Trophoblast cell (in vitro differentiated cells and primary cell): ENCODE measurements around the gene NRL.

Experiments used
- DNase-seq, 2 donors: peaks; one replicate each; pipeline ENCODE4 v3.0.0-alpha.2; 2016
- H2AFZ ChIP-seq: 2 replicates; pipeline ENCODE4 v1.6.1; 2013; ENCODE audit warnings: low read length, moderate library complexity, mild to moderate bottlenecking; ENCODE audit not compliant: insufficient read depth, poor library complexity
- H2AK5ac ChIP-seq: 2 replicates; pipeline ENCODE4 v1.6.1; 2013; ENCODE audit warnings: mild to moderate bottlenecking, low read length
- H2BK120ac ChIP-seq: 2 replicates; pipeline ENCODE4 v1.6.1; 2013; ENCODE audit warnings: low read length, mild to moderate bottlenecking, moderate library complexity; ENCODE audit not compliant: insufficient read depth, poor library complexity
- H2BK12ac ChIP-seq: 2 replicates; pipeline ENCODE4 v1.6.1; 2013; ENCODE audit warnings: mild to moderate bottlenecking, low read length, moderate library complexity
- H2BK5ac ChIP-seq: 2 replicates; pipeline ENCODE4 v1.6.1; 2013; ENCODE audit warnings: low read length, low read depth, moderate library complexity, mild to moderate bottlenecking; ENCODE audit not compliant: poor library complexity
- H3K14ac ChIP-seq: 2 replicates; pipeline ENCODE4 v1.6.1; 2013; ENCODE audit warnings: mild to moderate bottlenecking, low read length
- H3K18ac ChIP-seq: 2 replicates; pipeline ENCODE4 v1.6.1; 2013; ENCODE audit warnings: mild to moderate bottlenecking, low read length
- H3K23ac ChIP-seq: 2 replicates; pipeline ENCODE4 v1.6.1; 2013; ENCODE audit warnings: low read length
- H3K27ac ChIP-seq: 2 replicates; pipeline ENCODE4 v1.5.1; 2013; ENCODE audit warnings: low read depth, mild to moderate bottlenecking, inconsistent platforms, low read length, moderate library complexity
- H3K27me3 ChIP-seq: 2 replicates; pipeline ENCODE4 v1.6.1; 2013; ENCODE audit warnings: inconsistent platforms, mild to moderate bottlenecking, low read length, moderate library complexity; ENCODE audit not compliant: insufficient read depth
- H3K36me3 ChIP-seq, 2 experiments: 1 replicate in 1 of 2; 2 replicates in 1 of 2; pipeline ENCODE4 v1.6.1; 2013; ENCODE audit warnings: low read length in 2 of 2, mild to moderate bottlenecking in 2 of 2, moderate library complexity in 1 of 2; ENCODE audit not compliant: insufficient read depth in 2 of 2, control insufficient read depth in 1 of 2
- H3K4ac ChIP-seq: 2 replicates; pipeline ENCODE4 v1.6.1; 2013; ENCODE audit warnings: low read depth, mild to moderate bottlenecking, low read length, moderate library complexity
- H3K4me1 ChIP-seq, 2 experiments: 1 replicate in 1 of 2; 2 replicates in 1 of 2; pipeline ENCODE4 v1.6.1; 2013; ENCODE audit warnings: low read length in 2 of 2, mild to moderate bottlenecking in 2 of 2, moderate library complexity in 1 of 2; ENCODE audit not compliant: insufficient read depth in 2 of 2, control insufficient read depth in 1 of 2
- H3K4me2 ChIP-seq: 2 replicates; pipeline ENCODE4 v1.6.1; 2013; ENCODE audit warnings: inconsistent platforms, mild to moderate bottlenecking, low read length, moderate library complexity
- H3K4me3 ChIP-seq: 2 replicates; pipeline ENCODE4 v1.5.1; 2013; ENCODE audit warnings: mild to moderate bottlenecking, low read depth, low read length, inconsistent platforms
- H3K79me1 ChIP-seq: one replicate; pipeline ENCODE4 v1.6.1; 2013; ENCODE audit warnings: low read length
- H3K79me2 ChIP-seq: 2 replicates; pipeline ENCODE4 v1.6.1; 2013; ENCODE audit warnings: low read length, mild to moderate bottlenecking; ENCODE audit not compliant: control insufficient read depth, insufficient read depth, poor library complexity
- H3K9ac ChIP-seq: 2 replicates; pipeline ENCODE4 v1.6.1; 2013; ENCODE audit warnings: mild to moderate bottlenecking, low read length
- H3K9me3 ChIP-seq: 2 replicates; pipeline ENCODE4 v1.6.1; 2013; ENCODE audit warnings: low read depth, mild to moderate bottlenecking, control low read depth, inconsistent platforms, low read length; ENCODE audit not compliant: insufficient read depth
- H4K12ac ChIP-seq: 2 replicates; pipeline ENCODE4 v1.6.1; 2013; ENCODE audit warnings: low read depth, mild to moderate bottlenecking, low read length, moderate library complexity
- H4K8ac ChIP-seq: 2 replicates; pipeline ENCODE4 v1.6.1; 2013; ENCODE audit warnings: low read depth, mild to moderate bottlenecking, low read length, moderate library complexity
- H4K91ac ChIP-seq: one replicate; pipeline ENCODE4 v1.6.1; 2013; ENCODE audit warnings: low read depth, mild to moderate bottlenecking, low read length, moderate library complexity
- WGBS: extraction: QIAGEN DNeasy Blood & Tissue Kit; methylation state at CpG from one replicate; pipeline ENCODE4 v1.1.7; 2013; ENCODE audit warnings: missing lambda C conversion rate; ENCODE audit not compliant: insufficient read length, insufficient coverage; ENCODE audit errors: extremely low coverage; 5-methylcytosine and 5-hydroxymethylcytosine counted together

The NRL gene

GRCh38 chr14:24121210-24121609 is 6.5 kb upstream of the NRL start:
- no peak for DNase-seq
- Histone ChIP-seq H2BK5ac (no peak overlapping the region), H2AFZ (no peak overlapping the region), H3K27me3 (no peaks in the 10 kb centered on the region), H2BK12ac (no peak overlapping the region), H3K4me1 (peaks cover 0 to 1% of the 10 kb centered on the region in 2 experiments), H3K9ac (no peak overlapping the region), H4K12ac (no peak overlapping the region), H3K4me2 (no peak overlapping the region), H2AK5ac (no peak overlapping the region), H4K91ac (no peak overlapping the region), H3K79me2 (no peaks in the 10 kb centered on the region), H3K27ac (no peak overlapping the region), H4K8ac (no peak overlapping the region), H3K36me3 (peaks cover 35 to 57% of the 10 kb centered on the region in 2 experiments), H3K79me1 (no peaks in the 10 kb centered on the region), H3K4me3 (no peak overlapping the region), H3K4ac (no peak overlapping the region), H3K9me3 (peaks cover 2% of the 10 kb centered on the region), H2BK120ac (no peak overlapping the region), H3K18ac (no peak overlapping the region), H3K23ac (no peak overlapping the region), H3K14ac (no peak overlapping the region)
- WGBS, result no CpG with 5 or more reads among the region's 8 CpGs

- no CpG with 5 or more reads among the region's 6 CpGs for WGBS
- Histone ChIP-seq H3K36me3 (peaks cover 35 to 57% of the 10 kb centered on the region in 2 experiments), H4K12ac (no peak overlapping the region), H3K4me2 (no peak overlapping the region), H2BK5ac (no peak overlapping the region), H3K9ac (no peak overlapping the region), H3K9me3 (peaks cover 2% of the 10 kb centered on the region), H3K79me1 (peaks cover 1% of the 10 kb centered on the region), H2BK120ac (no peak overlapping the region), H3K23ac (no peak overlapping the region), H2AK5ac (no peak overlapping the region), H3K27me3 (no peaks in the 10 kb centered on the region), H3K4me3 (peak overlapping the region; percentile 14), H3K14ac (no peak overlapping the region), H2BK12ac (no peak overlapping the region), H2AFZ (no peak overlapping the region), H4K8ac (no peak overlapping the region), H3K27ac (no peak overlapping the region), H4K91ac (no peak overlapping the region), H3K18ac (no peak overlapping the region), H3K4ac (no peak overlapping the region), H3K79me2 (peaks cover 1% of the 10 kb centered on the region), H3K4me1 (peaks cover 3 to 9% of the 10 kb centered on the region in 2 experiments)
- DNase-seq, result no peak
These were observed 4.9 kb upstream of the NRL start for GRCh38 chr14:24119691-24120090.

GRCh38 chr14:24117179-24117578 is 2.4 kb upstream of the NRL start:
- H3K79me2 ChIP-seq, result peaks cover 9% of the 10 kb centered on the region
- no CpG with 5 or more reads among the region's 6 CpGs for WGBS
- H3K4ac ChIP-seq, result no peak overlapping the region
- DNase-seq, result no peak
- no peak overlapping the region for H3K27ac ChIP-seq
- H4K12ac ChIP-seq, result no peak overlapping the region
- H3K23ac ChIP-seq, result no peak overlapping the region
- no peak overlapping the region for H2AFZ ChIP-seq
- H3K79me1 ChIP-seq, result peaks cover 10% of the 10 kb centered on the region
- peaks cover 2% of the 10 kb centered on the region for H3K9me3 ChIP-seq
- no peak overlapping the region for H3K4me3 ChIP-seq
- H3K9ac ChIP-seq, result no peak overlapping the region
- no peak overlapping the region for H3K4me2 ChIP-seq
- no peak overlapping the region for H2BK12ac ChIP-seq
- no peak overlapping the region for H2BK5ac ChIP-seq
- no peak overlapping the region for H3K14ac ChIP-seq
- H4K8ac ChIP-seq, result no peak overlapping the region
- no peaks in the 10 kb centered on the region for H3K27me3 ChIP-seq
- H4K91ac ChIP-seq, result no peak overlapping the region
- H2AK5ac ChIP-seq, result no peak overlapping the region
- peaks cover 3 to 9% of the 10 kb centered on the region in 2 experiments for H3K4me1 ChIP-seq
- H2BK120ac ChIP-seq, result no peak overlapping the region
- H3K36me3 ChIP-seq, result peaks cover 28 to 42% of the 10 kb centered on the region in 2 experiments
- H3K18ac ChIP-seq, result no peak overlapping the region

- Histone ChIP-seq H3K9ac (no peak overlapping the region), H4K12ac (no peak overlapping the region), H3K9me3 (peaks cover 2% of the 10 kb centered on the region), H2BK120ac (no peak overlapping the region), H2AFZ (no peak overlapping the region), H3K4me1 (peaks cover 3 to 9% of the 10 kb centered on the region in 2 experiments), H3K23ac (no peak overlapping the region), H2BK12ac (no peak overlapping the region), H3K4me3 (no peak overlapping the region), H3K4ac (no peak overlapping the region), H4K91ac (no peak overlapping the region), H3K79me1 (peaks cover 10% of the 10 kb centered on the region), H4K8ac (no peak overlapping the region), H2AK5ac (no peak overlapping the region), H3K27ac (no peak overlapping the region), H3K36me3 (peaks cover 24 to 35% of the 10 kb centered on the region in 2 experiments), H2BK5ac (no peak overlapping the region), H3K18ac (no peak overlapping the region), H3K14ac (no peak overlapping the region), H3K79me2 (peaks cover 9% of the 10 kb centered on the region), H3K27me3 (no peaks in the 10 kb centered on the region), H3K4me2 (peak overlapping the region; percentile 86)
- DNase-seq, result no peak
- no CpG with 5 or more reads among the region's 6 CpGs for WGBS
These were observed 1.5 kb upstream of the NRL start for GRCh38 chr14:24116128-24116814.
